A673 (cell line): ENCODE data around the gene MPC1. TPM values are rescaled to one million over a fixed set of nuclear protein-coding genes. Genes with fewer than 3 reads are reported as not detected.

ENCODE experiments used
- BruUV-seq: library from RNA; stranded (reverse); fragments of 400-500 nt; replicated peaks from 2 replicates; lab custom pipeline; 2021; lab: Mats Ljungman, UMichigan
- CTCF ChIA-PET: fragments of 300-600 bp; sonication (Branson Sonifier 250); formaldehyde crosslinking; loops from one replicate; lab custom pipeline; 2022; ENCODE audit warnings: antibody characterized with exemption; lab: Charles Lee
- POLR2A ChIA-PET: fragments of 300-600 bp; sonication (Branson Sonifier 250); formaldehyde crosslinking; loops from one replicate; lab custom pipeline; 2022; ENCODE audit warnings: antibody characterized with exemption; ENCODE audit not compliant: low non-redundant PET; lab: Charles Lee
- DNase-seq: peaks from one replicate; pipeline ENCODE4 v3.0.0-alpha.2; 2015; ENCODE audit warnings: low spot score
- H3K27ac ChIP-seq: fragments of 200-600 bp; sonication (generic); 2 replicates; pipeline ENCODE4 v1.5.1; 2016; ENCODE audit warnings: mixed run types, low read depth, mild to moderate bottlenecking, mixed read lengths, antibody characterized with exemption, low read length; ENCODE audit not compliant: poor library complexity, severe bottlenecking
- H3K27me3 ChIP-seq: fragments of 200-600 bp; sonication (generic); replicated peaks from 2 replicates; pipeline ENCODE4 v1.6.1; 2017; ENCODE audit warnings: mixed run types, low read depth, mild to moderate bottlenecking, mixed read lengths, antibody characterized with exemption, low read length; ENCODE audit not compliant: insufficient read depth, poor library complexity
- H3K36me3 ChIP-seq: fragments of 200-600 bp; sonication (generic); 2 replicates; pipeline ENCODE4 v1.6.1; 2016; ENCODE audit warnings: mixed run types, mild to moderate bottlenecking, mixed read lengths, antibody characterized with exemption, low read length; ENCODE audit not compliant: insufficient read depth, poor library complexity, severe bottlenecking
- H3K4me1 ChIP-seq: fragments of 200-600 bp; sonication (generic); 2 replicates; pipeline ENCODE4 v1.6.1; 2017; ENCODE audit warnings: mixed run types, mild to moderate bottlenecking, mixed read lengths, antibody characterized with exemption, low read length; ENCODE audit not compliant: insufficient read depth, poor library complexity, severe bottlenecking
- H3K4me3 ChIP-seq: fragments of 200-600 bp; sonication (generic); 2 replicates; pipeline ENCODE4 v1.5.1; 2016; ENCODE audit warnings: low read depth, mixed run types, mild to moderate bottlenecking, mixed read lengths, low read length; ENCODE audit not compliant: poor library complexity, severe bottlenecking
- H3K9me3 ChIP-seq: fragments of 200-600 bp; sonication (generic); 2 replicates; pipeline ENCODE4 v1.6.1; 2016; ENCODE audit warnings: mixed run types, low read depth, mild to moderate bottlenecking, mixed read lengths, antibody characterized with exemption, low read length; ENCODE audit not compliant: poor library complexity, severe bottlenecking
- CTCF ChIP-seq: fragments of 300-800, 200-600 bp; sonication (generic); conservative IDR thresholded peaks from 2 replicates; pipeline ENCODE4 v1.5.1; 2017; ENCODE audit warnings: low read depth, mild to moderate bottlenecking, antibody characterized with exemption, low read length, moderate library complexity, mixed read lengths
- EZH2 ChIP-seq: fragments of 200-600 bp; sonication (generic); IDR thresholded peaks from 2 replicates; pipeline ENCODE4 v1.6.1; 2017; ENCODE audit warnings: borderline replicate concordance, low read depth, mild to moderate bottlenecking, mixed read lengths, antibody characterized with exemption, low read length; ENCODE audit not compliant: poor library complexity, severe bottlenecking
- intact Hi-C: fragments of 100-400 bp; cut with micrococcal nuclease; formaldehyde crosslinking; loops from one replicate; pipeline ENCODE4 v1.10.0; 2022; ENCODE audit not compliant: unreplicated experiment
- total RNA-seq: library from RNA; stranded (reverse); gene quantifications from 2 replicates; pipeline ENCODE4 v1.2.3, GENCODE V29; 2021

MPC1 gene
- total RNA-seq, 1 experiment from 2014 or later: 35.9 TPM

- POLR2A ChIA-PET: no interaction called here
- no peak for TF ChIP-seq EZH2
- TF ChIP-seq CTCF: no peak
- CTCF ChIA-PET: no interaction called here
- Histone ChIP-seq H3K4me3 (no peak overlapping the region), H3K27ac (no peak overlapping the region), H3K36me3 (no peaks in the 10 kb centered on the region), H3K9me3 (no peaks in the 10 kb centered on the region), H3K4me1 (no peaks in the 10 kb centered on the region), H3K27me3 (no peaks in the 10 kb centered on the region)
- intact Hi-C loops: no loop called here
- no peak for DNase-seq
- no TSS peak for BruUV-seq
These were observed 32.6 kb upstream of the MPC1 start for GRCh38 chr6:166415306-166415705.

- intact Hi-C loops: no loop called here
- POLR2A ChIA-PET: no interaction called here
- Histone ChIP-seq H3K36me3 (no peaks in the 10 kb centered on the region), H3K9me3 (no peaks in the 10 kb centered on the region), H3K4me1 (no peaks in the 10 kb centered on the region), H3K27me3 (no peaks in the 10 kb centered on the region), H3K27ac (no peak overlapping the region), H3K4me3 (no peak overlapping the region)
- TF ChIP-seq EZH2: no peak
- no peak for TF ChIP-seq CTCF
- no TSS peak for BruUV-seq
- DNase-seq: no peak
- CTCF ChIA-PET: no interaction called here
These were observed 30.8 kb upstream of the MPC1 start for GRCh38 chr6:166413491-166413951.

- H3K27ac ChIP-seq: no peak overlapping the region
- no peak overlapping the region for H3K4me3 ChIP-seq
- no peak for DNase-seq
- no peaks in the 10 kb centered on the region for H3K4me1 ChIP-seq
- no peaks in the 10 kb centered on the region for H3K36me3 ChIP-seq
- ChIA-PET CTCF (no interaction called here), POLR2A (no interaction called here)
- BruUV-seq: no TSS peak
- no peak for TF ChIP-seq CTCF
- no peak for TF ChIP-seq EZH2
- H3K9me3 ChIP-seq: no peaks in the 10 kb centered on the region
- intact Hi-C loops: no loop called here
- H3K27me3 ChIP-seq: no peaks in the 10 kb centered on the region
These were observed 30.2 kb upstream of the MPC1 start for GRCh38 chr6:166412911-166413384.
